ENCODE measurements around the gene PDHX. TPM values are rescaled to one million over a fixed set of nuclear protein-coding genes. Genes with fewer than 3 reads are reported as not detected.

Gene PDHX
- total RNA-seq, 6 donors from 2014 or later, result 11.8 to 40.3 (median 32.3) TPM

- peak overlapping the region in 1 of 4 donors; percentile 35 for H3K27ac ChIP-seq
- no peak overlapping the region for H3K4me3 ChIP-seq
- DNase-seq, result no peak
- no peaks in the 10 kb centered on the region for H3K4me1 ChIP-seq
- no peaks in the 10 kb centered on the region for H3K9me3 ChIP-seq
- no peak for ATAC-seq (ENCODE audit: low FRiP score in 2 of 2)
- TF ChIP-seq, protein P1, sequence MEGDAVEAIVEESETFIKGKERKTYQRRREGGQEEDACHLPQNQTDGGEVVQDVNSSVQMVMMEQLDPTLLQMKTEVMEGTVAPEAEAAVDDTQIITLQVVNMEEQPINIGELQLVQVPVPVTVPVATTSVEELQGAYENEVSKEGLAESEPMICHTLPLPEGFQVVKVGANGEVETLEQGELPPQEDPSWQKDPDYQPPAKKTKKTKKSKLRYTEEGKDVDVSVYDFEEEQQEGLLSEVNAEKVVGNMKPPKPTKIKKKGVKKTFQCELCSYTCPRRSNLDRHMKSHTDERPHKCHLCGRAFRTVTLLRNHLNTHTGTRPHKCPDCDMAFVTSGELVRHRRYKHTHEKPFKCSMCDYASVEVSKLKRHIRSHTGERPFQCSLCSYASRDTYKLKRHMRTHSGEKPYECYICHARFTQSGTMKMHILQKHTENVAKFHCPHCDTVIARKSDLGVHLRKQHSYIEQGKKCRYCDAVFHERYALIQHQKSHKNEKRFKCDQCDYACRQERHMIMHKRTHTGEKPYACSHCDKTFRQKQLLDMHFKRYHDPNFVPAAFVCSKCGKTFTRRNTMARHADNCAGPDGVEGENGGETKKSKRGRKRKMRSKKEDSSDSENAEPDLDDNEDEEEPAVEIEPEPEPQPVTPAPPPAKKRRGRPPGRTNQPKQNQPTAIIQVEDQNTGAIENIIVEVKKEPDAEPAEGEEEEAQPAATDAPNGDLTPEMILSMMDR (IDR thresholded peaks at IDR 0.05), result no peak
- TF ChIP-seq POLR2AphosphoS5 (IDR thresholded peaks at IDR 0.05) (no peak), EP300 (IDR thresholded peaks at IDR 0.05) (no peak), POLR2A (IDR thresholded peaks at IDR 0.05) (no peak)
- peaks cover 0 to 26% (median 9%) of the 10 kb centered on the region in 4 donors for H3K36me3 ChIP-seq
- WGBS, 2 donors, result 74 to 80% methylated on average over 5 of the region's 5 CpGs
- H3K27me3 ChIP-seq, result no peaks in the 10 kb centered on the region
Measured at GRCh38 chr11:34987617-34988016, 71.2 kb downstream of the PDHX start.

DNA sequence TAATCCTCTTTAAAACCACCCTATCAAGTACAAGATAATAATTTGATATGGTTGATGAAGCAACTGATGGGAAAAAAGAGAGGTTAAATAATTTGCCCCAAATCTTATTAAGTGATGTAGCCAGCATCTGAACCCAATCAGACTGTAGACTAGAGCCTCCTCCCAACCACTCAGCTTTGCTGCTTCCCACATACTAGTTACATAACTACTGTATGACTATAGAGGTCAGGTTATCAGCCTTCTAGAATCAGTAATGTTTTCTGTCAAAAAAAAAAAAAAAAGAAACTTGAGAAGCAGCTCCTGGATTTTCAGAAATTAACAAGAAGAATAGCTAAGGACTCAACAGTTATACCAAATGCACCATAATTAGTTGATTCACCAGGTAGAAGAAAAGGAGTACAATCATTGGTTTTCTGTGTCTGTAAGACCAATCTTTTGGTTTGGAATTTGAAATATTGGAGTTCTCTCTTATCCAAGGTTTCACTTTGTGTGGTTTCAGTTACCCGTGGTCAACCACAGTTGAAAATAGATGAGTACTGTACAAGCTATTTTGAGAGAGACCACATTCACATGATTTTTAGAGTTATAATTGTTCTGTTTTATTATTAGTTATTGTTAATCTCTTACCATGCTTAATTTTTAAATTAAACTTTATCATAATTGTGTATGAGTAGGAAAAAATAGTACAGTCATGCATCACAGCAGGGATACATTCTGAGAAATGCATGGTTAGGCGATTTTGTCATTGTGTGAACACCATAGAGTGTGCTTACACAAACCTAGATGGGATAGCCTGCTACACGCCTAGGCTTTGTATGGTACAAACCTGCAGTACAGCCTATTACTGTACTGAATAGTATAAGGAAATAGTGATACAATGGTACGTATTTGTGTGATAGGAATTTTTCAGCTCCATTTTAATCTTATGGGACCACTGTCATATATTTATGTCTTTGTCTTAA lies 72.2 kb downstream of the PDHX start:
- TF ChIP-seq POLR2A (IDR thresholded peaks at IDR 0.05) (no peak), POLR2AphosphoS5 (IDR thresholded peaks at IDR 0.05) (no peak), EP300 (IDR thresholded peaks at IDR 0.05) (no peak)
- TF ChIP-seq, protein P1 (IDR thresholded peaks at IDR 0.05), result no peak
- H3K27ac ChIP-seq, result peak overlapping the region in 1 of 4 donors; percentile 35
- no peaks in the 10 kb centered on the region for H3K27me3 ChIP-seq
- 83 to 84% methylated on average over 4 of the region's 4 CpGs for WGBS, 2 donors
- H3K4me3 ChIP-seq, result no peak overlapping the region
- H3K4me1 ChIP-seq, result no peaks in the 10 kb centered on the region
- no peaks in the 10 kb centered on the region for H3K9me3 ChIP-seq
- ATAC-seq (ENCODE audit: low FRiP score in 2 of 2) (no peak), DNase-seq (no peak)
- H3K36me3 ChIP-seq, result peaks cover 0 to 26% (median 9%) of the 10 kb centered on the region in 4 donors

DNA sequence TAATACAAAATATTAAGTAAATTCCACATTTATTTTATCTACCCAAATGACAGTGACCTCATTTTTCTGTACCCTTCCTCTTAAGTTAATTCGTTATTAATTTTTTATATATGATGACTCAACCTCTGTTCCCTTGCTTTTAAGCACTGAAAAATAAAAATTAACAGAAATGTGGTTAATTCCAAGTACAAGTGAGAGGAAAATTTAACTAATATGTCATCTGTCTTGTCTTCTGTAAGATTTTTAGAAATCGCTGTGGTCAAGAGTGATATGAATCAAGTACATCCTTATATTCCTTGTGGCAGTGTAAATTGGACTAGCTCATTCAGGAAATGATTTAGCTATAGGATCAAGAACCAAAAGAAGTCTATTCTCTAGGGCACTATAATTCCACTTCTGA lies 74.5 kb downstream of the PDHX start:
- TF ChIP-seq EP300 (IDR thresholded peaks at IDR 0.05) (no peak), POLR2AphosphoS5 (IDR thresholded peaks at IDR 0.05) (no peak), POLR2A (IDR thresholded peaks at IDR 0.05) (no peak)
- TF ChIP-seq, protein P1 (IDR thresholded peaks at IDR 0.05), result no peak
- Histone ChIP-seq H3K27me3 (no peaks in the 10 kb centered on the region), H3K27ac (no peak overlapping the region), H3K36me3 (peaks cover 0 to 9% (median 3%) of the 10 kb centered on the region in 4 donors), H3K9me3 (no peaks in the 10 kb centered on the region), H3K4me1 (no peaks in the 10 kb centered on the region), H3K4me3 (no peak overlapping the region)
- 92 to 93% methylated on average over 2 of the region's 2 CpGs for WGBS, 2 donors
- ATAC-seq (ENCODE audit: low FRiP score in 2 of 2) (no peak), DNase-seq (no peak)

DNA sequence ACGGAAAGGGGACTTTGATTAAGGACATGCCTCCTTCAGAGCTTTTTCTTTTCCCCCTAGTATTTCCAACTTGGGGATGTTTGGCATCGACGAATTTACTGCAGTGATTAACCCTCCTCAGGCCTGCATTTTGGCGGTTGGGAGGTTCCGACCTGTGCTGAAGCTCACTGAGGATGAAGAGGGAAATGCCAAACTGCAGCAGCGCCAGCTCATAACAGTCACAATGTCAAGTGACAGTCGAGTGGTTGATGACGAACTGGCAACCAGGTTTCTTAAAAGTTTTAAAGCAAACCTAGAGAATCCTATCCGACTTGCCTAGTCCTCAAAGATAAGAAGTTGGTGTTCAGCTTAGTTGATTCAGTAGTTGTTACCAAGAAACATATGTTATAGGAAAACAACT lies 78.4 kb downstream of the PDHX start:
- no peak for TF ChIP-seq EP300 (IDR thresholded peaks at IDR 0.05)
- TF ChIP-seq POLR2AphosphoS5 (IDR thresholded peaks at IDR 0.05), result no peak
- TF ChIP-seq, protein P1 (IDR thresholded peaks at IDR 0.05), result no peak
- TF ChIP-seq POLR2A (IDR thresholded peaks at IDR 0.05), result no peak
- no peak overlapping the region for H3K4me3 ChIP-seq
- ATAC-seq (ENCODE audit: low FRiP score in 2 of 2), result no peak
- WGBS, 2 donors, result 59 to 73% methylated on average over 9 of the region's 9 CpGs
- H3K9me3 ChIP-seq, result no peaks in the 10 kb centered on the region
- peak in 1 of 2 donors; percentile 65 for DNase-seq
- H3K4me1 ChIP-seq, result peaks cover 5 to 7% (median 6%) of the 10 kb centered on the region in 4 donors
- H3K27ac ChIP-seq, result no peak overlapping the region
- no peaks in the 10 kb centered on the region for H3K27me3 ChIP-seq
- H3K36me3 ChIP-seq, result no peaks in the 10 kb centered on the region

All from upper lobe of left lung (tissue), 6 donors.